Neuronal stem cell (in vitro differentiated cells): Measurements from ENCODE around the gene RNF146.

Experiments used
- DNase-seq: peaks from one replicate; pipeline ENCODE4 v3.0.0-alpha.2; 2013; ENCODE audit warnings: low spot score
- H2AFZ ChIP-seq: one replicate; pipeline ENCODE4 v1.6.1; 2013; ENCODE audit warnings: mild to moderate bottlenecking, low read length, inconsistent platforms
- H2AK5ac ChIP-seq: 2 replicates; pipeline ENCODE4 v1.6.1; 2013; ENCODE audit warnings: low read depth, mild to moderate bottlenecking, inconsistent platforms, low read length, moderate library complexity, mixed read lengths
- H2BK120ac ChIP-seq: 2 replicates; pipeline ENCODE4 v1.6.1; 2013; ENCODE audit warnings: low read depth, mild to moderate bottlenecking, inconsistent platforms, low read length, moderate library complexity, mixed read lengths
- H2BK12ac ChIP-seq: one replicate; pipeline ENCODE4 v1.6.1; 2013; ENCODE audit warnings: low read length, inconsistent platforms
- H2BK15ac ChIP-seq: 2 replicates; pipeline ENCODE4 v1.6.1; 2013; ENCODE audit warnings: mild to moderate bottlenecking, low read length, inconsistent platforms, mixed read lengths
- H2BK5ac ChIP-seq: one replicate; pipeline ENCODE4 v1.6.1; 2013; ENCODE audit warnings: inconsistent platforms, mild to moderate bottlenecking, low read length, moderate library complexity
- H3K14ac ChIP-seq: one replicate; pipeline ENCODE4 v1.6.1; 2013; ENCODE audit warnings: low read length, inconsistent platforms
- H3K18ac ChIP-seq: 2 replicates; pipeline ENCODE4 v1.6.1; 2013; ENCODE audit warnings: low read length, inconsistent platforms
- H3K23ac ChIP-seq: 2 replicates; pipeline ENCODE4 v1.6.1; 2013; ENCODE audit warnings: low read depth, mild to moderate bottlenecking, mixed read lengths, low read length, inconsistent platforms; ENCODE audit not compliant: poor library complexity
- H3K27ac ChIP-seq: replicated peaks from 3 replicates; pipeline ENCODE4 v1.5.1; 2013; ENCODE audit warnings: low read length, inconsistent platforms
- H3K27me3 ChIP-seq, 3 experiments: 2 replicates each; pipeline ENCODE4 v1.6.1; 2013; ENCODE audit warnings: low read length in 3 of 3, mild to moderate bottlenecking in 2 of 3, inconsistent platforms in 1 of 3, low read depth in 1 of 3, mixed read lengths in 1 of 3, moderate library complexity in 1 of 3; ENCODE audit not compliant: control insufficient read depth in 3 of 3, insufficient read depth in 3 of 3
- H3K36me3 ChIP-seq, 2 donors: replicated peaks in 1 of 2; 2 replicates each; pipeline ENCODE4 v1.6.1; 2013; ENCODE audit warnings: low read length in 2 of 2; ENCODE audit not compliant: control insufficient read depth in 2 of 2, insufficient read depth in 2 of 2
- H3K4ac ChIP-seq: 2 replicates; pipeline ENCODE4 v1.6.1; 2013; ENCODE audit warnings: inconsistent platforms, mild to moderate bottlenecking, low read length, moderate library complexity
- H3K4me1 ChIP-seq, 2 donors: 1 replicate in 1 of 2; 2 replicates in 1 of 2; pipeline ENCODE4 v1.6.1; 2013; ENCODE audit warnings: low read length in 2 of 2, low read depth in 1 of 2; ENCODE audit not compliant: control insufficient read depth in 2 of 2, insufficient read depth in 1 of 2
- H3K4me2 ChIP-seq: one replicate; pipeline ENCODE4 v1.6.1; 2013; ENCODE audit warnings: mild to moderate bottlenecking, low read length, inconsistent platforms; ENCODE audit not compliant: insufficient read depth, poor library complexity, severe bottlenecking
- H3K4me3 ChIP-seq, 2 donors: 2 replicates each; pipeline ENCODE4 v1.5.1; 2013; ENCODE audit warnings: low read length in 2 of 2, mild to moderate bottlenecking in 2 of 2, inconsistent platforms in 1 of 2, moderate library complexity in 1 of 2
- H3K79me1 ChIP-seq: one replicate; pipeline ENCODE4 v1.6.1; 2013; ENCODE audit warnings: low read depth, mild to moderate bottlenecking, inconsistent platforms, low read length, moderate library complexity
- H3K9ac ChIP-seq: one replicate; pipeline ENCODE4 v1.6.1; 2013; ENCODE audit warnings: mild to moderate bottlenecking, low read depth, low read length, inconsistent platforms; ENCODE audit not compliant: poor library complexity
- H3K9me3 ChIP-seq, 2 donors: replicated peaks in 1 of 2; 2 replicates each; pipeline versions ENCODE3 to v1.6.1; 2013; ENCODE audit warnings: low read length in 2 of 2, mild to moderate bottlenecking in 2 of 2, inconsistent platforms in 1 of 2, low read depth in 1 of 2, mixed read lengths in 1 of 2, moderate library complexity in 1 of 2; ENCODE audit not compliant: control insufficient read depth in 2 of 2, insufficient read depth in 1 of 2
- H4K8ac ChIP-seq: one replicate; pipeline ENCODE4 v1.6.1; 2013; ENCODE audit warnings: low read depth, mild to moderate bottlenecking, inconsistent platforms, low read length, moderate library complexity
- H4K91ac ChIP-seq: one replicate; pipeline ENCODE4 v1.6.1; 2013; ENCODE audit warnings: low read length, low read depth, mild to moderate bottlenecking, inconsistent platforms; ENCODE audit not compliant: poor library complexity
- WGBS, 2 donors: extraction: QIAGEN DNeasy Blood & Tissue Kit; methylation state at CpG; one replicate each; pipeline ENCODE4 v1.1.7; 2013; ENCODE audit warnings: missing lambda C conversion rate in 2 of 2, mixed read lengths in 1 of 2; ENCODE audit not compliant: insufficient read length in 2 of 2, insufficient replicate concordance in 1 of 2; ENCODE audit errors: extremely low coverage in 2 of 2; 5-methylcytosine and 5-hydroxymethylcytosine counted together

RNF146 gene

GRCh38 chr6:127266892-127267645 is 405 bp downstream of the RNF146 start:
- H3K27ac ChIP-seq, result peak overlapping the region; percentile 97
- no peaks in the 10 kb centered on the region for H3K79me1 ChIP-seq
- peak overlapping the region; percentile 71 for H2AK5ac ChIP-seq
- no CpG with 5 or more reads among the region's 64 CpGs for WGBS, 2 donors
- H3K23ac ChIP-seq, result peak overlapping the region; percentile 98
- H2BK12ac ChIP-seq, result peak overlapping the region; percentile 41
- H4K91ac ChIP-seq, result peak overlapping the region; percentile 53
- peak overlapping the region; percentile 99 for H2BK5ac ChIP-seq
- H3K9me3 ChIP-seq, result peaks cover 0 to 3% of the 10 kb centered on the region in 2 donors
- H3K18ac ChIP-seq, result peak overlapping the region; percentile 99
- no peaks in the 10 kb centered on the region for H3K4me1 ChIP-seq
- H3K4me2 ChIP-seq, result peak overlapping the region; percentile 54
- H3K36me3 ChIP-seq, result peaks cover 0 to 16% of the 10 kb centered on the region in 2 donors
- H3K14ac ChIP-seq, result peak overlapping the region; percentile 99
- H3K27me3 ChIP-seq, result no peaks in the 10 kb centered on the region
- peak overlapping the region; percentile 93 to 97 for H3K4me3 ChIP-seq
- H3K4ac ChIP-seq, result no peak overlapping the region
- peak overlapping the region; percentile 100 for H3K9ac ChIP-seq
- H2BK15ac ChIP-seq, result peak overlapping the region; percentile 38
- peak overlapping the region; percentile 43 for H4K8ac ChIP-seq
- DNase-seq, result no peak
- H2AFZ ChIP-seq, result peak overlapping the region; percentile 99
- peak overlapping the region; percentile 28 for H2BK120ac ChIP-seq

- no peak overlapping the region for H3K14ac ChIP-seq
- no peak overlapping the region for H2BK120ac ChIP-seq
- H2BK15ac ChIP-seq, result no peak overlapping the region
- H2AFZ ChIP-seq, result peak overlapping the region; percentile 99
- H3K27me3 ChIP-seq, result no peaks in the 10 kb centered on the region
- H4K8ac ChIP-seq, result no peak overlapping the region
- H3K36me3 ChIP-seq, result peaks cover 0 to 23% of the 10 kb centered on the region in 2 donors
- no peaks in the 10 kb centered on the region for H3K79me1 ChIP-seq
- H3K18ac ChIP-seq, result peak overlapping the region; percentile 99
- no CpG with 5 or more reads among the region's 16 CpGs for WGBS, 2 donors
- no peak overlapping the region for H2BK12ac ChIP-seq
- H3K9me3 ChIP-seq, result peaks cover 0 to 3% of the 10 kb centered on the region in 2 donors
- peak overlapping the region; percentile 60 for H3K4me2 ChIP-seq
- H3K27ac ChIP-seq, result peak overlapping the region; percentile 97
- H3K23ac ChIP-seq, result peak overlapping the region; percentile 98
- H2AK5ac ChIP-seq, result no peak overlapping the region
- peak; percentile 4 for DNase-seq
- peak overlapping the region; percentile 100 for H3K9ac ChIP-seq
- H2BK5ac ChIP-seq, result peak overlapping the region; percentile 99
- H3K4me1 ChIP-seq, result no peaks in the 10 kb centered on the region
- H4K91ac ChIP-seq, result no peak overlapping the region
- H3K4ac ChIP-seq, result no peak overlapping the region
- H3K4me3 ChIP-seq, result peak overlapping the region; percentile 93 to 97
Measured at GRCh38 chr6:127267646-127268625, 1.3 kb downstream of the RNF146 start.

GRCh38 chr6:127272576-127272975 is 5.9 kb downstream of the RNF146 start:
- no peak overlapping the region for H2BK12ac ChIP-seq
- no peak overlapping the region for H3K9ac ChIP-seq
- peaks cover 0 to 2% of the 10 kb centered on the region in 2 donors for H3K4me1 ChIP-seq
- no peak overlapping the region for H2BK15ac ChIP-seq
- H3K4me3 ChIP-seq, result no peak overlapping the region
- no peak overlapping the region for H3K27ac ChIP-seq
- no peak overlapping the region for H3K14ac ChIP-seq
- no peak overlapping the region for H3K18ac ChIP-seq
- no peak overlapping the region for H3K4me2 ChIP-seq
- no peak overlapping the region for H3K4ac ChIP-seq
- DNase-seq, result no peak
- H3K79me1 ChIP-seq, result no peaks in the 10 kb centered on the region
- H2BK5ac ChIP-seq, result no peak overlapping the region
- no peak overlapping the region for H2BK120ac ChIP-seq
- H2AFZ ChIP-seq, result no peak overlapping the region
- peaks cover 0 to 29% of the 10 kb centered on the region in 2 donors for H3K36me3 ChIP-seq
- no CpG with 5 or more reads among the region's 3 CpGs for WGBS, 2 donors
- H4K8ac ChIP-seq, result no peak overlapping the region
- peaks cover 0 to 3% of the 10 kb centered on the region in 2 donors for H3K9me3 ChIP-seq
- H2AK5ac ChIP-seq, result no peak overlapping the region
- no peak overlapping the region for H4K91ac ChIP-seq
- no peaks in the 10 kb centered on the region for H3K27me3 ChIP-seq
- H3K23ac ChIP-seq, result no peak overlapping the region
